IMR-90 (cell line): ENCODE results near the gene YJEFN3. TPM values are rescaled to one million over a fixed set of nuclear protein-coding genes. Genes with fewer than 3 reads are reported as not detected.

ENCODE experiments used
- ATAC-seq: fragments of 200-7000 bp; cut with Tn5 transposase; 2 replicates; pipeline ENCODE4 v1.9.1; 2020; ENCODE audit warnings: low read depth, mild to moderate bottlenecking, moderate library complexity
- BruUV-seq: library from RNA; stranded (reverse); fragments of 400-500 nt; replicated peaks from 2 replicates; lab custom pipeline; 2021; lab: Mats Ljungman, UMichigan
- CTCF ChIA-PET: fragments of 300-600 bp; formaldehyde crosslinking; extraction: SDS; loops from one replicate; lab custom pipeline; 2021; ENCODE audit warnings: antibody characterized with exemption; lab: Yijun Ruan, JAX
- POLR2A ChIA-PET: fragments of 300-600 bp; sonication (Branson Sonifier 250); formaldehyde crosslinking; loops from one replicate; lab custom pipeline; 2022; ENCODE audit warnings: antibody characterized with exemption; ENCODE audit not compliant: unreplicated experiment; lab: Charles Lee
- DNase-seq: peaks from one replicate; pipeline ENCODE4 v3.0.0; 2013
- H2AFZ ChIP-seq: replicated peaks from 2 replicates; pipeline ENCODE3; 2013; ENCODE audit warnings: low read length, mild to moderate bottlenecking; ENCODE audit not compliant: poor library complexity
- H2AK5ac ChIP-seq: 2 replicates; pipeline ENCODE4 v1.6.1; 2013; ENCODE audit warnings: low read depth, low read length, inconsistent platforms
- H2AK9ac ChIP-seq: replicated peaks from 2 replicates; pipeline ENCODE3; 2013; ENCODE audit warnings: mild to moderate bottlenecking, low read depth, low read length, moderate library complexity; ENCODE audit not compliant: poor library complexity
- H2BK120ac ChIP-seq: 2 replicates; pipeline ENCODE4 v1.6.1; 2013; ENCODE audit warnings: low read depth, low read length, inconsistent platforms
- H2BK15ac ChIP-seq: 3 replicates; pipeline ENCODE4 v1.6.1; 2013; ENCODE audit warnings: low read depth, low read length, inconsistent platforms
- H2BK20ac ChIP-seq: 2 replicates; pipeline ENCODE4 v1.6.1; 2013; ENCODE audit warnings: low read depth, mild to moderate bottlenecking, inconsistent platforms, low read length, moderate library complexity
- H2BK5ac ChIP-seq: 2 replicates; pipeline ENCODE4 v1.6.1; 2013; ENCODE audit warnings: mild to moderate bottlenecking, low read depth, low read length, inconsistent platforms; ENCODE audit not compliant: poor library complexity, severe bottlenecking
- H3K14ac ChIP-seq: replicated peaks from 2 replicates; pipeline ENCODE4 v1.6.1; 2013; ENCODE audit warnings: low read depth, low read length, inconsistent platforms
- H3K18ac ChIP-seq: 2 replicates; pipeline ENCODE4 v1.6.1; 2013; ENCODE audit warnings: low read depth, low read length, control low read depth
- H3K23ac ChIP-seq: 2 replicates; pipeline ENCODE4 v1.6.1; 2013; ENCODE audit warnings: low read depth, low read length, inconsistent platforms
- H3K27ac ChIP-seq: 2 replicates; pipeline ENCODE4 v1.5.1; 2013; ENCODE audit warnings: mild to moderate bottlenecking, control low read depth, low read length; ENCODE audit not compliant: insufficient read depth
- H3K27me3 ChIP-seq: 2 replicates; pipeline ENCODE4 v1.6.1; 2013; ENCODE audit warnings: low read length; ENCODE audit not compliant: control insufficient read depth, insufficient read depth
- H3K36me3 ChIP-seq: 2 replicates; pipeline ENCODE4 v1.6.1; 2013; ENCODE audit warnings: low read length, mixed read lengths; ENCODE audit not compliant: control insufficient read depth, insufficient read depth
- H3K4ac ChIP-seq: 2 replicates; pipeline ENCODE4 v1.6.1; 2013; ENCODE audit warnings: low read depth, low read length, inconsistent platforms
- H3K4me1 ChIP-seq: 2 replicates; pipeline ENCODE4 v1.6.1; 2013; ENCODE audit warnings: low read length, mixed read lengths; ENCODE audit not compliant: control insufficient read depth, insufficient read depth
- H3K4me2 ChIP-seq: 2 replicates; pipeline ENCODE4 v1.6.1; 2013; ENCODE audit warnings: low read depth, mild to moderate bottlenecking, control low read depth, low read length, moderate library complexity
- H3K4me3 ChIP-seq: 2 replicates; pipeline ENCODE4 v1.5.1; 2013; ENCODE audit warnings: low read depth, mild to moderate bottlenecking, control low read depth, low read length, moderate library complexity; ENCODE audit not compliant: insufficient read depth
- H3K56ac ChIP-seq: 2 replicates; pipeline ENCODE4 v1.6.1; 2013; ENCODE audit warnings: low read length, inconsistent platforms; ENCODE audit not compliant: insufficient read depth; ENCODE audit errors: extremely low read depth
- H3K79me1 ChIP-seq, 2 experiments: 2 replicates each; pipeline ENCODE4 v1.6.1; 2013; ENCODE audit warnings: low read length in 2 of 2, inconsistent platforms in 1 of 2, low read depth in 1 of 2
- H3K9ac ChIP-seq: 2 replicates; pipeline ENCODE4 v1.6.1; 2013; ENCODE audit warnings: low read depth, low read length, control low read depth
- H3K9me1 ChIP-seq: 2 replicates; pipeline ENCODE4 v1.6.1; 2013; ENCODE audit warnings: low read length, inconsistent platforms; ENCODE audit not compliant: insufficient read depth
- H3K9me3 ChIP-seq: 2 replicates; pipeline ENCODE4 v1.6.1; 2013; ENCODE audit warnings: low read length; ENCODE audit not compliant: control insufficient read depth, insufficient read depth
- H4K20me1 ChIP-seq: 2 replicates; pipeline ENCODE4 v1.6.1; 2013; ENCODE audit warnings: low read length, inconsistent platforms; ENCODE audit not compliant: insufficient read depth
- H4K5ac ChIP-seq: 2 replicates; pipeline ENCODE4 v1.6.1; 2013; ENCODE audit warnings: mild to moderate bottlenecking, low read depth, low read length, control low read depth
- H4K8ac ChIP-seq, 2 experiments: 2 replicates each; pipeline ENCODE4 v1.6.1; 2013; ENCODE audit warnings: low read depth in 2 of 2, low read length in 2 of 2, control low read depth in 1 of 2, inconsistent platforms in 1 of 2
- H4K91ac ChIP-seq: 2 replicates; pipeline ENCODE4 v1.6.1; 2013; ENCODE audit warnings: low read depth, low read length, inconsistent platforms; ENCODE audit not compliant: insufficient read depth
- BHLHE40 ChIP-seq: fragments of 150-350 bp; IDR thresholded peaks from 2 replicates; pipeline ENCODE4 v1.6.1; 2016; ENCODE audit warnings: mild to moderate bottlenecking, low read depth, low read length
- CEBPB ChIP-seq: IDR thresholded peaks from 2 replicates; pipeline ENCODE4 v1.6.1; 2012; ENCODE audit warnings: low read depth, low read length, improper control_type of control experiment
- CHD1 ChIP-seq: IDR thresholded peaks from 2 replicates; pipeline ENCODE4 v1.6.1; 2012; ENCODE audit warnings: low read depth, low read length, improper control_type of control experiment
- CTCF ChIP-seq: conservative IDR thresholded peaks from 2 replicates; pipeline ENCODE4 v1.5.1; 2012; ENCODE audit warnings: mild to moderate bottlenecking, low read depth, low read length, improper control_type of control experiment
- ELK1 ChIP-seq: fragments of 150-350 bp; IDR thresholded peaks from 2 replicates; pipeline ENCODE4 v1.6.1; 2016; ENCODE audit warnings: low read depth, mild to moderate bottlenecking, low read length, moderate library complexity, borderline replicate concordance
- FOS ChIP-seq: fragments of 150-350 bp; IDR thresholded peaks from 2 replicates; pipeline ENCODE4 v1.6.1; 2016; ENCODE audit warnings: low read depth, low read length
- MAFK ChIP-seq: IDR thresholded peaks from 2 replicates; pipeline ENCODE4 v1.6.1; 2012; ENCODE audit warnings: low read depth, low read length, improper control_type of control experiment
- MAZ ChIP-seq: IDR thresholded peaks from 2 replicates; pipeline ENCODE4 v1.6.1; 2012; ENCODE audit warnings: low read depth, mild to moderate bottlenecking, low read length, improper control_type of control experiment, moderate library complexity, borderline replicate concordance
- MXI1 ChIP-seq: IDR thresholded peaks from 2 replicates; pipeline ENCODE4 v1.6.1; 2012; ENCODE audit warnings: low read depth, mild to moderate bottlenecking, low read length, moderate library complexity, borderline replicate concordance
- POLR2A ChIP-seq: IDR thresholded peaks from 2 replicates; pipeline ENCODE4 v1.6.1; 2012; ENCODE audit warnings: mild to moderate bottlenecking, low read depth, low read length
- RAD21 ChIP-seq: IDR thresholded peaks from 2 replicates; pipeline ENCODE4 v1.6.1; 2012; ENCODE audit warnings: low read length, improper control_type of control experiment
- RFX5 ChIP-seq: IDR thresholded peaks from 2 replicates; pipeline ENCODE4 v1.8.0; 2012; ENCODE audit warnings: low read depth, mild to moderate bottlenecking, low read length, moderate library complexity
- SMC3 ChIP-seq: fragments of 150-350 bp; IDR thresholded peaks from 2 replicates; pipeline ENCODE4 v1.6.1; 2016; ENCODE audit warnings: low read depth, mild to moderate bottlenecking, antibody characterized with exemption, low read length, moderate library complexity
- USF2 ChIP-seq: fragments of 150-350 bp; IDR thresholded peaks from 2 replicates; pipeline ENCODE4 v1.6.1; 2017; ENCODE audit warnings: mild to moderate bottlenecking, antibody characterized with exemption, low read length, low read depth
- WGBS, 2 experiments: methylation state at CpG; one replicate each; pipeline versions ENCODE4 v1.1.5 to v1.1.7; 2013; ENCODE audit warnings: missing lambda C conversion rate in 2 of 2; ENCODE audit not compliant: insufficient read length in 1 of 2; ENCODE audit errors: extremely low coverage in 2 of 2; 5-methylcytosine and 5-hydroxymethylcytosine counted together
- dilution Hi-C: fragments of 300-500 bp; cut with HindIII; formaldehyde crosslinking; loops from one replicate; pipeline ENCODE4 v1.14.3; 2018; ENCODE audit warnings: low sequenced_read_pairs; ENCODE audit not compliant: unreplicated experiment
- in situ Hi-C: fragments of 300-500 bp; cut with MboI; formaldehyde crosslinking; loops from 3 replicates; pipeline ENCODE4 v1.14.3; 2019; ENCODE audit warnings: low sequenced_read_pairs, inconsistent platforms, mixed read lengths
- intact Hi-C: fragments of 100-400 bp; cut with micrococcal nuclease; formaldehyde crosslinking; loops from 2 replicates; pipeline ENCODE4 v1.10.0; 2022
- polyA plus RNA-seq, 3 experiments: library from polyadenylated mRNA; depleted of rRNA; stranded (reverse); fragments of >200 nt; gene quantifications; 2 replicates each; pipeline ENCODE4 v1.2.3, GENCODE V29; 2012; ENCODE audit warnings: low replicate concordance in 1 of 3
- total RNA-seq: library from RNA; depleted of rRNA; stranded (reverse); fragments of >200 nt; gene quantifications from 2 replicates; pipeline ENCODE4 v1.2.3, GENCODE V29; 2012

The YJEFN3 gene
- total and polyA plus RNA-seq, 2 of the 4 experiments (the other 2 are of a cell fraction): 0.72 to 4.0 TPM

- Histone ChIP-seq H3K4me2 (no peak overlapping the region), H2BK5ac (no peak overlapping the region), H3K14ac (no peak overlapping the region), H3K18ac (no peak overlapping the region), H3K36me3 (no peaks in the 10 kb centered on the region), H3K9me1 (no peaks in the 10 kb centered on the region), H3K9ac (no peak overlapping the region), H2BK15ac (no peak overlapping the region), H2BK20ac (no peak overlapping the region), H3K4me1 (no peaks in the 10 kb centered on the region), H4K20me1 (no peaks in the 10 kb centered on the region; the same call in 1 of the 2 replicates), H3K79me1 (no peaks in the 10 kb centered on the region), H3K56ac (no peak overlapping the region), H3K4me3 (no peak overlapping the region), H3K27ac (no peak overlapping the region), H3K23ac (no peak overlapping the region), H3K27me3 (peaks cover 12% of the 10 kb centered on the region; the same call in 1 of the 2 replicates), H4K5ac (no peak overlapping the region), H2BK120ac (no peak overlapping the region), H2AFZ (peak overlapping the region; percentile 4), H4K91ac (no peak overlapping the region), H3K9me3 (no peaks in the 10 kb centered on the region), H2AK5ac (no peak overlapping the region), H3K4ac (no peak overlapping the region), H2AK9ac (peak overlapping the region; percentile 63), H4K8ac (no peak overlapping the region)
- DNase-seq: no peak
- BruUV-seq: no TSS peak
- POLR2A ChIA-PET: no interaction called here
- in situ Hi-C loops (no loop called here), intact Hi-C loops (loop anchor here (5.0 kb wide), 1 partner anchor 91 kb away; the partner anchor contains the start of gene GMIP), dilution Hi-C loops (no loop called here)
- CTCF ChIA-PET: interaction anchor here (0.6 to 2.2 kb wide), 3 partner anchors 19 to 113 kb away, joined by 3 to 6 read pairs (median 4); no protein-coding TSS in a partner anchor
- 96% methylated on average over 8 of the region's 10 CpGs; no CpG with 5 or more reads in 1 of the 2 experiments for WGBS, 2 experiments
- no peak for ATAC-seq
- TF ChIP-seq RFX5 (no peak), RAD21 (no peak), MXI1 (no peak), POLR2A (no peak), CEBPB (no peak), USF2 (no peak), SMC3 (no peak), MAFK (no peak), CHD1 (no peak), ELK1 (no peak), FOS (no peak), BHLHE40 (no peak), CTCF (no peak), MAZ (no peak)
These were observed 22.5 kb downstream of the YJEFN3 start for GRCh38 chr19:19550972-19551852.
